MG63 (cell line): ENCODE data around the gene ACSM4. TPM values are rescaled to one million over a fixed set of nuclear protein-coding genes. Genes with fewer than 3 reads are reported as not detected.

Source experiments
- DNase-seq: peaks from one replicate; pipeline ENCODE4 v3.0.0-alpha.2; 2020
- H3K27me3 ChIP-seq: fragments of 250-450 bp; sonication (Bioruptor Pico); 2 replicates; pipeline ENCODE4 v1.5.1; 2020; ENCODE audit warnings: mild to moderate bottlenecking, moderate library complexity
- H3K36me3 ChIP-seq: fragments of 250-450 bp; sonication (Bioruptor Pico); 2 replicates; pipeline ENCODE4 v1.5.1; 2020; ENCODE audit warnings: mild to moderate bottlenecking, moderate library complexity
- H3K4me3 ChIP-seq: fragments of 250-450 bp; sonication (Bioruptor Pico); 2 replicates; pipeline ENCODE4 v1.5.1; 2020; ENCODE audit warnings: mild to moderate bottlenecking, moderate library complexity
- H3K9me3 ChIP-seq: fragments of 250-450 bp; sonication (Bioruptor Pico); 2 replicates; pipeline ENCODE4 v1.5.1; 2020; ENCODE audit warnings: mild to moderate bottlenecking, moderate library complexity
- total RNA-seq: library from RNA; depleted of rRNA; stranded (reverse); fragments of >200 nt; shearing (Covaris generic); gene quantifications from 2 replicates; pipeline ENCODE4 v1.2.3, GENCODE V29; 2014; ENCODE audit warnings: low replicate concordance; rRNA removed

The ACSM4 gene
- total RNA-seq, 1 experiment from 2014 or later = not detected

DNA sequence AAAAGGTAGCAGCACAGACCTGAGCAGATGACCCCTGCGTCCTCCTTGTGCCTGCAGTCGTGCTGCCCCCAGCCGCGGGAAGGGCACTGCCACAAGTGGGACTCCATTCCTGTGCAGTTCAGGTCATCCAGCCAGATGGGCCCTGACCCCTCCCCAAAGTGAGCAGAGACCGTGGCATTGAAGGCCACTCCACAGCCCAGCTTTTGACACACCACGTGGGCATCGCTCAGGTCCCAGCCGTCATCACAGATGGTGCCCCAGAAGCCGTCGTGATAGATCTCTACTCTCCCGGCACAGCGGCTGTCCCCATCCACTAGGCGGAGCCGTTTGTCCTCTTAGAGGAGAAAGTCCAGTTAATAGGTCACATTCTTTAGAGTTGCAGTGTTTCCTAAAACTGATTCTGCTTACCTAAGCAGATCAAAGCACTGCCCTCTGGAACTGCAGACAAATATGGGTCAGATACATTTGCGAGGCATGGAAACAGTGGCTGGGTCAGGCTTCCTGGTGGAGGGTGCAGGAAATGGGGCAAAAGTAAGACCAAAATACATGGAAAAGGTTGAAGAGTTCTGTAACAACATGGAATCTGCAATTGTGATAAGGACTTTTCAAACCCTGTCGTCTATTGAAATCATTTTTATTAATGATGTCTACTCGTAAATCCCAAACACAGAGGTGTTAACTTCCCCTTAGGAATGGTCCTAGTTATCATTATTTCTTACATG is 70.7 kb downstream of the ACSM4 start:
- DNase-seq = peak; percentile 24
- H3K27me3 ChIP-seq = no peaks in the 10 kb centered on the region

DNA sequence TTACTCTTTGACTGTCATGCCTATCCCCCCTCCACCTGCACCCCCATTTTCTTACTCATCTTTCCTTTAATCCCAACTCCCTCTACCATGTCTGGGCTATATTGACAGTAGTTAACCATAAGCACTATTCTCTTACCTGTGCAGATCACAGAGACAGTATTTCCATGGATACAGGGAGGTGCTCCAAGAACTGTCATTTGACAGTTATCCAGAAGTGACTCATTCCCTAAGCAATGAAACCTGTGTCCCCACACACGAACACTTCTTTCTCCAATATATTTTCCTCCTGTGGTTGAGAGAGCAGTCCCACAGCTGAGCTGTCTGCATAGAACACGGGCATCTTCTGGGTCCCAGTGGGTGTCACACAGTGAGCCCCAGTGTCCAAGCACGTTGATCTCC is 71.3 kb downstream of the ACSM4 start:
- H3K27me3 ChIP-seq = no peaks in the 10 kb centered on the region
- H3K36me3 ChIP-seq = no peaks in the 10 kb centered on the region
- no peak overlapping the region for H3K4me3 ChIP-seq
- no peaks in the 10 kb centered on the region for H3K9me3 ChIP-seq
- DNase-seq = no peak

More for the DNA sequence above, 70.7 kb downstream of the ACSM4 start:
- Histone ChIP-seq H3K9me3 (no peaks in the 10 kb centered on the region), H3K4me3 (no peak overlapping the region), H3K36me3 (no peaks in the 10 kb centered on the region)

DNA sequence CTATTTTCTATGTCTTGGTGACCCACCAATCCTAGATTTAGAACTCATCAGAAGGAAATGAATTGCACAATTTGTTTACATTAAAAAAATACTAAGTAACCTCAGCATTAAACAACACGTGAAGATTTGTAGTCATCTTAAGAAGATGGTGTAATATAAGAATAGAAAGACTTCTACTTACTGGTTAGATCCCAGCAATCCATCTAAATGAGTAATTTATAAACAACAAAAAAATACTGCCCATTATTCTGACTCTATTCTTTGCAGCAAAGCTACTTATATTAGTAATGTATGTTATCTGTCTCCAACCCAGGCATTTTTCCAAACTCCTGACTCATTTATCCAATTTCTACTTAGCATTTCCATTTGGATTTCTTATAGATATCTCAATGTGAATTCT is 72.3 kb downstream of the ACSM4 start:
- Histone ChIP-seq H3K27me3 (no peaks in the 10 kb centered on the region), H3K36me3 (no peaks in the 10 kb centered on the region), H3K9me3 (no peaks in the 10 kb centered on the region), H3K4me3 (no peak overlapping the region)
- DNase-seq = no peak

Other genes starting within 250 kb of the ACSM4 start
- 21.2 and 32.6 TPM in 2 replicates for gene C1S, start 243.4 kb upstream of the ACSM4 start, total RNA-seq
- gene C1R, start 211.6 kb upstream of the ACSM4 start, total RNA-seq = 45.9 and 50.9 TPM in 2 replicates
- gene C1RL, start 194.9 kb upstream of the ACSM4 start, total RNA-seq = 0.32 and 3.7 TPM in 2 replicates
- not detected in 2 replicates for gene RBP5, start 175.2 kb upstream of the ACSM4 start, total RNA-seq
- gene CLSTN3, start 173.7 kb upstream of the ACSM4 start, total RNA-seq = not detected in 2 replicates
- gene PEX5, start 114.4 kb upstream of the ACSM4 start, total RNA-seq = 26.8 and 45.6 TPM in 2 replicates
- 0.37 and 2.0 TPM in 2 replicates for gene CD163L1, start 140.1 kb downstream of the ACSM4 start, total RNA-seq
- gene CD163, start 199.7 kb downstream of the ACSM4 start, total RNA-seq = not detected in 2 replicates